ENCODE results near the gene ZNF200. TPM values are rescaled to one million over a fixed set of nuclear protein-coding genes. Genes with fewer than 3 reads are reported as not detected.

Gene ZNF200
- polyA plus RNA-seq, 1 of the 3 experiments (the other 2 are of a cell fraction) = 2.8 TPM

- Histone ChIP-seq H3K27ac (ENCODE audit: low read depth in 2 of 2, low read length in 1 of 2) (no peak overlapping the region), H3K4me3 (ENCODE audit: low read depth in 2 of 2, low read length in 1 of 2) (peak overlapping the region; percentile 35 to 55), H3K9ac (no peak overlapping the region), H3K36me3 (replicated peaks in 1 of 2; ENCODE audit: control insufficient read depth in 1 of 2, insufficient read depth in 2 of 2, low read length in 1 of 2) (no peaks in the 10 kb centered on the region), H2AFZ (ENCODE audit: low read depth) (peak overlapping the region; percentile 79; the same call in 1 of the 2 replicates), H3K9me3 (no peaks in the 10 kb centered on the region), H3K4me1 (ENCODE audit: control insufficient read depth in 1 of 2, insufficient read depth in 2 of 2, low read depth in 1 of 2, low read length in 1 of 2) (peaks cover 0 to 5% of the 10 kb centered on the region in 2 experiments; a peak in 1 of 4 replicates), H3K79me2 (ENCODE audit: insufficient read depth) (no peaks in the 10 kb centered on the region), H3F3A (replicated peaks; ENCODE audit: insufficient read depth) (peaks cover 12% of the 10 kb centered on the region), H3K4me2 (peak overlapping the region; percentile 67; the same call in 1 of the 2 replicates), H3K27me3 (ENCODE audit: insufficient read depth) (peaks cover 93% of the 10 kb centered on the region), H3K9me2 (no peaks in the 10 kb centered on the region), H4K20me1 (ENCODE audit: insufficient read depth) (no peaks in the 10 kb centered on the region)
- DNase-seq = peak; percentile 81
- ChIA-PET CTCF (interaction anchor here (0.8 to 1.6 kb wide), 7 partner anchors 9 to 115 kb away, joined by 3 to 8 read pairs (median 4); no protein-coding TSS in a partner anchor), POLR2A (no interaction called here)
- 2% methylated on average over 24 of the region's 24 CpGs for WGBS (ENCODE audit: low lambda C conversion rate)
- TF ChIP-seq MXI1 (IDR thresholded peaks at IDR 0.05; ENCODE audit: low read depth, low read length) (no peak), TEAD4 (IDR thresholded peaks at IDR 0.05; ENCODE audit: borderline replicate concordance, insufficient read depth) (no peak), RCOR1 (IDR thresholded peaks at IDR 0.05; ENCODE audit: low read length) (no peak), SMC3 (IDR thresholded peaks at IDR 0.05; ENCODE audit: low read depth, low read length) (no peak), ZBTB33 (IDR thresholded peaks at IDR 0.05; ENCODE audit: borderline replicate concordance, low read depth) (no peak), SIN3A (IDR thresholded peaks at IDR 0.05; ENCODE audit: borderline replicate concordance, low read depth, low read length) (no peak), RAD21 (IDR thresholded peaks at IDR 0.05; ENCODE audit: low read length) (no peak), RXRA (IDR thresholded peaks at IDR 0.05; ENCODE audit: borderline replicate concordance, low read depth) (no peak), NFIC (IDR thresholded peaks at IDR 0.05; ENCODE audit: borderline replicate concordance) (no peak), USF1 (IDR thresholded peaks at IDR 0.05; ENCODE audit: borderline replicate concordance, low read depth) (no peak), FOXJ3 (CRISPR knock-in tag; IDR thresholded peaks at IDR 0.05) (no peak), FOXM1 (IDR thresholded peaks at IDR 0.05; ENCODE audit: low read depth) (no peak), FOSL2 (IDR thresholded peaks at IDR 0.05; ENCODE audit: borderline replicate concordance, low read depth) (no peak), GATA2 (CRISPR knock-in tag; IDR thresholded peaks at IDR 0.05) (no peak)
- TF ChIP-seq, protein P1, sequence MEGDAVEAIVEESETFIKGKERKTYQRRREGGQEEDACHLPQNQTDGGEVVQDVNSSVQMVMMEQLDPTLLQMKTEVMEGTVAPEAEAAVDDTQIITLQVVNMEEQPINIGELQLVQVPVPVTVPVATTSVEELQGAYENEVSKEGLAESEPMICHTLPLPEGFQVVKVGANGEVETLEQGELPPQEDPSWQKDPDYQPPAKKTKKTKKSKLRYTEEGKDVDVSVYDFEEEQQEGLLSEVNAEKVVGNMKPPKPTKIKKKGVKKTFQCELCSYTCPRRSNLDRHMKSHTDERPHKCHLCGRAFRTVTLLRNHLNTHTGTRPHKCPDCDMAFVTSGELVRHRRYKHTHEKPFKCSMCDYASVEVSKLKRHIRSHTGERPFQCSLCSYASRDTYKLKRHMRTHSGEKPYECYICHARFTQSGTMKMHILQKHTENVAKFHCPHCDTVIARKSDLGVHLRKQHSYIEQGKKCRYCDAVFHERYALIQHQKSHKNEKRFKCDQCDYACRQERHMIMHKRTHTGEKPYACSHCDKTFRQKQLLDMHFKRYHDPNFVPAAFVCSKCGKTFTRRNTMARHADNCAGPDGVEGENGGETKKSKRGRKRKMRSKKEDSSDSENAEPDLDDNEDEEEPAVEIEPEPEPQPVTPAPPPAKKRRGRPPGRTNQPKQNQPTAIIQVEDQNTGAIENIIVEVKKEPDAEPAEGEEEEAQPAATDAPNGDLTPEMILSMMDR (IDR thresholded peaks at IDR 0.05) = peak; percentile 68
- TF ChIP-seq, protein P2, sequence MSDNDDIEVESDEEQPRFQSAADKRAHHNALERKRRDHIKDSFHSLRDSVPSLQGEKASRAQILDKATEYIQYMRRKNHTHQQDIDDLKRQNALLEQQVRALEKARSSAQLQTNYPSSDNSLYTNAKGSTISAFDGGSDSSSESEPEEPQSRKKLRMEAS (IDR thresholded peaks at IDR 0.05; ENCODE audit: low read depth) = 0 out of 2 replicates have a peak, but pooled peaks have one; percentile 17
Observed at GRCh38 chr16:3173892-3174617, 60.9 kb downstream of the ZNF200 start.

Other genes with a start within 250 kb of the ZNF200 start
- gene CLDN9, start 222.2 kb downstream of the ZNF200 start, polyA plus RNA-seq (2012; rRNA removed) = 0.08 TPM in 1 of 2 replicates, not detected in the other
- 0.20 and 0.24 TPM in 2 replicates for gene CLDN6, start 217.0 kb downstream of the ZNF200 start, polyA plus RNA-seq (2012; rRNA removed)
- 374 and 393 TPM in 2 replicates for gene TNFRSF12A, start 214.8 kb downstream of the ZNF200 start, polyA plus RNA-seq (2012; rRNA removed)
- 34.7 and 54.9 TPM in 2 replicates for gene HCFC1R1, start 211.2 kb downstream of the ZNF200 start, polyA plus RNA-seq (2012; rRNA removed)
- gene THOC6, start 211.1 kb downstream of the ZNF200 start, polyA plus RNA-seq (2012; rRNA removed) = 35.7 and 37.7 TPM in 2 replicates
- gene BICDL2, start 198.2 kb downstream of the ZNF200 start, polyA plus RNA-seq (2012; rRNA removed) = not detected in 2 replicates
- gene MMP25, start 188.6 kb downstream of the ZNF200 start, polyA plus RNA-seq (2012; rRNA removed) = 0.03 and 0.05 TPM in 2 replicates
- gene IL32, start 169.5 kb downstream of the ZNF200 start, polyA plus RNA-seq (2012; rRNA removed) = 26.4 and 34.7 TPM in 2 replicates
- gene ZSCAN10, start 135.9 kb downstream of the ZNF200 start, polyA plus RNA-seq (2012; rRNA removed) = 0.05 TPM in 1 of 2 replicates, not detected in the other
- 7.6 and 9.7 TPM in 2 replicates for gene ZNF205, start 122.6 kb downstream of the ZNF200 start, polyA plus RNA-seq (2012; rRNA removed)
- 0.83 and 1.1 TPM in 2 replicates for gene ZNF213, start 100.1 kb downstream of the ZNF200 start, polyA plus RNA-seq (2012; rRNA removed)
- 0.54 and 0.71 TPM in 2 replicates for gene OR1F1, start 47.0 kb downstream of the ZNF200 start, polyA plus RNA-seq (2012; rRNA removed)
- gene MEFV, start 21.5 kb upstream of the ZNF200 start, polyA plus RNA-seq (2012; rRNA removed) = 0.02 TPM in 1 of 2 replicates, not detected in the other
- 13.7 and 16.4 TPM in 2 replicates for gene ZNF263, start 48.3 kb upstream of the ZNF200 start, polyA plus RNA-seq (2012; rRNA removed)
- 1.2 and 2.3 TPM in 2 replicates for gene TIGD7, start 70.3 kb upstream of the ZNF200 start, polyA plus RNA-seq (2012; rRNA removed)
- gene ZNF75A, start 70.3 kb upstream of the ZNF200 start, polyA plus RNA-seq (2012; rRNA removed) = 7.2 and 10.5 TPM in 2 replicates
- not detected in 2 replicates for gene OR2C1, start 120.7 kb upstream of the ZNF200 start, polyA plus RNA-seq (2012; rRNA removed)
- 10.8 and 17.7 TPM in 2 replicates for gene ZSCAN32, start 165.8 kb upstream of the ZNF200 start, polyA plus RNA-seq (2012; rRNA removed)
- 10.5 and 12.9 TPM in 2 replicates for gene ZNF174, start 166.1 kb upstream of the ZNF200 start, polyA plus RNA-seq (2012; rRNA removed)
- 1.1 and 1.3 TPM in 2 replicates for gene ZNF597, start 208.3 kb upstream of the ZNF200 start, polyA plus RNA-seq (2012; rRNA removed)
- gene NAA60, start 208.5 kb upstream of the ZNF200 start, polyA plus RNA-seq (2012; rRNA removed) = 17.2 and 21.5 TPM in 2 replicates